ENCODE data around the gene PRMT6.

Gene PRMT6

GRCh38 chr1:107095647-107096046, 39.2 kb downstream of the PRMT6 start:
- DNase-seq (ENCODE audit: low read depth): no peak

DNA sequence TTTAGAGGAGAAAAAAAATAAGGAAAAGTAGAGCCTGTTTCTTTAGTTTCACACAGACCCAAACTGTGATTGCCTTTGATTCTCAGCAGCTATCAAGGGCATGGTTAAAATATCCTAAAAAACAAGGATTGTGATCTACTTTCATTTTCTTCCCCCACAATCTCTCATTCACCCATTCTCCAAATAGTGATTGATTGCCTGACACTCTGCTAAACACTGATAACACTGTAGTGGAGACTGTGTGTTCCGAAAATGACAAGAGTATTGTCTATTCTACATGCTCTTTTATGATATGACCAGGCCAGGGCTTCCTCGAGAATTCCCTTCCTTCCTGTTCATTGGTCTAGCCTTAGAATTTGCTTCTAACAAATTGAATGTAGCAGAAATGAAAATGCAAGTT, 40.2 kb downstream of the PRMT6 start:
- DNase-seq (ENCODE audit: low read depth): no peak

GRCh38 chr1:107098961-107099360, 42.5 kb downstream of the PRMT6 start:
- DNase-seq (ENCODE audit: low read depth): no peak

- no peak for DNase-seq (ENCODE audit: low read depth)
These were observed 44.0 kb downstream of the PRMT6 start for GRCh38 chr1:107100331-107100984.

DNA sequence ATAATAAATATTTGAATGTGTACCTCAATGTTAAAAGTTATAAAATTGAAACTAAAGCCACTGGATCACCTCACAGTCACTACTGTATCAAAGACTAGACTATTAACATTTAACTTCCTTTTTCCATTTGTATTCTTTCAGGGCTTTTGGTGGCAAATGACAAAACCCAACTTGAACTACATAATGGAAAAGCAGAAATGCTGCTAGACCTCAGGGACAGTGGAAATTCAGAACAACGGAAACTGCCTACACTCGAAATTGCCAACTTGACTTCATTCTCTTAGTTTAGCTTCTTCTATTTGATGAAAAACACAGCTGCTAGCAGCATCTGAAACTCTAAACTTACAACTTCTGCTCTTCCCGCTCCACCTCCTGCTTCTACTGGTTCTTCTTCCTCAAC, 49.4 kb downstream of the PRMT6 start:
- no peak for DNase-seq (ENCODE audit: low read depth)

Data from stimulated activated CD8-positive, alpha-beta memory T cell treated with anti-CD3 and anti-CD28 coated beads, Interleukin-15, amount 100 ng/mL, for 1 hour (primary cell).